GM18520 (cell line): ENCODE measurements around the gene PSMB8.
"Not testable (repeated sequence)": the region's sequence is repeated elsewhere in the genome, so short reads cannot be mapped to it uniquely, and the experiment has no call there.

Experiments used
- ATAC-seq: cut with Tn5 transposase; IDR thresholded peaks from one replicate; pipeline ENCODE4 v1.9.1; 2021; ENCODE audit not compliant: unreplicated experiment

Gene PSMB8

GRCh38 chr6:32838114-32838958, 5.5 kb downstream of the PSMB8 start, which contains the start of gene TAP2:
TAP2 (minus strand) TSS chr6:32838739; CDS start chr6:32838233, 506 bp downstream.
- ATAC-seq, result peak; percentile 69

- no peak for ATAC-seq
Measured at GRCh38 chr6:32837651-32838113, 6.2 kb downstream of the PSMB8 start.

DNA sequence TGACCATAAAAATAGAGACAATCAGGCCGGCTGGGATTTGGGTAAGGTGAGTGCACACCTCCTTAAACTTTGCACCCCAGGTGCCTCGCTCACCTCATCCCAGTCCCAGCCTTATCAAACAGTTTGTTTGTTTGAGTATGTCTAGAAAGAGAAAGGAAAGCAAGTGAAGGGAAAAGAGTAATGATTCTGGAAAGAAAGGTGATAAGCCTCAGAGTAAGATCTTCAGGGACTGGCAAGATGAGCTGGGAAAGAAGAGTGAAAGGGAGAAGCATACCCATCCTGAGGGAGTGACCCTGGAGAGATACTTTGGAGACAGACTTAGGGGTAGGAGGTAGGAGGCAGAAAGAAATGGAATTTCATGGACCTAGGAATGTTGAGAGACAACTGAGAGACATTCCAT, 7.0 kb downstream of the PSMB8 start:
- no peak for ATAC-seq

DNA sequence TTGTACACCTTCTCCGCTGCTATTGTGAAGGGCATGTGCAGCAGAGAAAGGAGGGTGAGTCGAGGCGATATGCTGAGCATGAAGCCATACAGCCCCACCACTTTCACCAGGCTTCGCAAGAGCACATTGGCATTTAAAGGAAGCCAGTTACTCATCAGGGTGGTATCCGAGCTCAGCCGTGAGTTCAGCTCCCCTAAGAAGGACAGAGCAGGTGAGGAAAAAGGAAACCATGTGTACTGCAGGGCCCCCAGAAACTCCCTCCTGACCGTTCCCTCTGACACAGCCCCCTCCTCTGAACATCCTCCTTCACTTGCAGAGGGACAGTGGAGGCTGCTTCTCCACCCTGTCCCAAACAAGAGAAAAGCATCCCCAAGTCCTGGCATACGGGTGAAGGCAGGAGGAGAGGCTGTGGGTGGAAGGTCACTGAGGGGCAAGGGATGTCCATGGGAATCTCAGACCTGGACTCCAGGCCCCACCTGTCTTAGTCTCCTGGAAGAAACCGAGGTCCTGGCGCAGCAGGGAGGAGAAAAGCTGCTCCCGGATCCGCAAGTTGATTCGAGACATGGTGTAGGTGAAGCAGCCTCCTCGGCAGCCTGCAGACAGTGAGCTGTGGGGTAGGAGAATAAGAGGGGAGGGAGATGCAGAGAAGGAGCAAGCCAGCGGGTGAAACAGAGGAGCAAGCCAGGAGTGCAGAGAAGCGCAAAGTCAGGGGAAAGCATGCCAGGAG, 8.5 kb downstream of the PSMB8 start:
- no peak for ATAC-seq

GRCh38 chr6:32833664-32834063, 10.2 kb downstream of the PSMB8 start:
- ATAC-seq, result no peak

DNA sequence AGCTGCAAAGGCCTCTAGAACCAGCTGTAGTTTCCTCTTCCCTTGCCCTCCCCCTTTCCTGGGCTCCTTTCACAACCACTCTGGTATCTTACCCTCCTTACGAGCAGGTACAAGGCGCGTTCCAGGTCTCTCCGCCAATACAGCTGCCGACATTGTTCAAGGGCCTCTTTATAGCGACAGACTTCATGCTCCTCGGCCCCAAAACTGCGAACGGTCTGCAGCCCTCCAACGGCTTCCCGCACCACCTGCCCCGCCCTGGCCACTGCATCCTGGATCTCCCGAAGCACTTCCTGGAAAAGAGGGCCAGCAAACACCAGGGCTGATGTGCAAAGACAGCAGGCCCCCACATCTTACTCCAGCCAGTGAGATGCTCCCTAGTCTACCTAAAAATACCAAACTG, 11.3 kb downstream of the PSMB8 start:
- no peak for ATAC-seq

GRCh38 chr6:32830936-32831335, 12.9 kb downstream of the PSMB8 start:
- ATAC-seq, result no peak

GRCh38 chr6:32830017-32830416, 13.8 kb downstream of the PSMB8 start:
- ATAC-seq, result no peak

DNA sequence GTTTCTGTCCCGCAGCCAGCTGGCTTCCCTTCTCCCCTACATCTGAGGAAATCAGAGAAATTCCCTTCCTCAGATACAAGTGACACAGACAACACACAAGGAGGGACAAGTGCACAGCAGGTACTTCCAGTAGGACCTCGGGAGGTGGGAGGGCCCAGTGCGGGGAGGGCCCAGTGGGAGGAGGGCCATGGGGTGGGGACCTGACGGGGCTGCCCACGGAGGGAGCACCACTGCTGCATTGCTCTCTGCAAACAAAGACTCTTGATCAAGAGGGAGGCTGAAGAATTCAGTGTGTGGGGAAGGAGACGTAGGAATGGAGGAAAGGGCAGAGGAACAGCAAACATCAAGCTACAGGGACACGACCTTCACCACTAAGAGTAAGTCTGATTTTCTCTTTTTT, 14.4 kb downstream of the PSMB8 start:
- ATAC-seq, result no peak

- no peak for ATAC-seq
Measured at GRCh38 chr6:32827025-32827424, 16.8 kb downstream of the PSMB8 start.

DNA sequence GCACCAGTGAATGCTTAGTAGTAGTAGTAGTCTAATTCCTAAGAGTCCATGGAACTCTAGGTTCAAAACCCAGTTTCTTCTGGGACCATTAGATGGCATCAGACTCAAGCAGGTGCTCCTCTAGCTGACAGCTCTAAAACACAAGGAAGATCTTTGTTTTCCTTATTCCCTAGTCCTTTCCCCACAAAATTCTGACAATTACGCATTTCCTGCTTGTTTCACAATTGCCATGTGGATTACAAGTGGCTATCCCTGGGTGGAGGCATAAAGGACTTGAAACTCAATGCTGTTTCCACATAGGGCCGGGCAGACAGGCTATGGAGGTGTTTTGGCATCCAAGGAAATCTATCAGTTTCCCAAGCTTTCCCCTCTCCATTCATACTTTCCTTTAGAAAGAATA, 17.9 kb downstream of the PSMB8 start:
- no peak for ATAC-seq

DNA sequence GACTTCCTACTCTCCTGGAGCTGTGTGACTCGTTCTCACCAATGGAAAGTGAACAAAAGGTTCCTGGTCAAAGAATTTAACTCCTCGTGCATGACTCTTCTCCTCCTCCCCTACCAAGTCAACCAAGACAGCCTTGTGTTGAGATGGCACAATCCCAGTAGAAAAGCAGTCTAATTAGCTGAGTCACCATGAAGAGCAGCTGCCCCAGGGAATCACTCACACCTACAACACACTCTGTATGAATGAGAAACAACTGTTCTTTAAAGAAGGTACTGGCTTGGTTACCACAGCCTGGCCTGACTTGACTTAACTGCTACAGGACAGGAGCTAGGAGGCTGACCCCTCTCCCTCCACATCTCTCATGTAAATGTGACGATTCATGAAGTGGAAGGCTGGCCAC, 24.1 kb downstream of the PSMB8 start:
- no peak for ATAC-seq

DNA sequence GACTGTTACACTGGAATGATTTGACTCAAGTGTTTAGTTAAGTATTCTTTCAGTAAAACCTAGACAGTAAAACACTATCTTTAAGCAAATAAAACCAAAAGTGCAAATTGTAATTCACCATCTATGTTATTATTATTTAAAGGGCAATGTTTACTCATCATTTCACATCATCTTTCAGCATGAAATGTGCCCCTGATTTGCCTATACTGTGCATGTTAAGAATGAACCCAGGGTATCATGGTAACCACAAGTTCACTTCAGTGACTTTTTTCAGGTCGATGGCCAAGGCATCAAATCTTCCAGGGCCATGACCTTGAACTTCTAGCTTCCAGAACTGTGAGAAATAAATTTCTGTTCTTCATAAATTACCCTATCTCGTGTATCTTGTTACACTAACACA, 25.0 kb downstream of the PSMB8 start:
- no peak for ATAC-seq

GRCh38 chr6:32816746-32817204, 27.1 kb downstream of the PSMB8 start, which contains the start of gene HLA-DOB:
HLA-DOB (minus strand) TSS chr6:32817002; CDS start chr6:32816951, 51 bp downstream.
- no peak for ATAC-seq

- ATAC-seq, result no peak
Measured at GRCh38 chr6:32815996-32816395, 27.9 kb downstream of the PSMB8 start.

DNA sequence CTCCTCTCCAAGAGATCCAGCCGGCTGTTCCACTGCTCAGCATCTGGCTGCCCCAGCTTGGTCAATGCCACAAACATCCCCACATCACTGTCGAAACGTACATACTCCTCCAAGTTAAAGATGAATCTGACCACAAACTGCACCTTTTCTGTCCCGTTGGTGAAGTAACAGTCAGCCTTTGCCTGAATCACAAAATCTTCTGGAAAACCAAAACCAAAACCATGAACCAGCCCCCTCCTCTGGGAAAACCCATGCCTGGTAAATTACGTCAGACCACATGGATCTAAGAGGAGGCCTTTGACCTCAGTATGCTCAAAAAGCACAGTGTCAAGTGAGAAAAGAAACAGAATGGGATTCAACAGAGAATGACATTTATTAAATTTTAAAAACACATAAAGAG, 28.7 kb downstream of the PSMB8 start:
- no peak for ATAC-seq

DNA sequence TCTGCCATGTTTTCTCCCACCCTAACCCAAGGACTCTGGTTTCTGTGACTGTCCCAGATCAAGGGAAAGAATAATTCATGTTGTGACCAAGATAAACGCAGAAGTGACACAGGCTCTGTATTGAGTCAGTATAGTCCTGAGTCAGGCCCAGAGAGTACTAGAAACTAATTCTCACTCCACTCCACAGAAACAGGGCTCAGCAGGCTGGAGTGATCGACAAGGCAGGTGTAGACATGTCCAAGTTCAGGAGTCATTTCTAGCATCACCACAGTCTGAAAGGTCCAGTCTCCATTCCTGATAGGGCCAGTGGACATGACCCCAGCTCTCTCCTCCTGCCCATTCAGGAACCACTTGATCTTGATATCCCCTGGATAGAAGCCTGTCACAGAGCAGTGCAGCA, 29.7 kb downstream of the PSMB8 start:
- ATAC-seq, result no peak

DNA sequence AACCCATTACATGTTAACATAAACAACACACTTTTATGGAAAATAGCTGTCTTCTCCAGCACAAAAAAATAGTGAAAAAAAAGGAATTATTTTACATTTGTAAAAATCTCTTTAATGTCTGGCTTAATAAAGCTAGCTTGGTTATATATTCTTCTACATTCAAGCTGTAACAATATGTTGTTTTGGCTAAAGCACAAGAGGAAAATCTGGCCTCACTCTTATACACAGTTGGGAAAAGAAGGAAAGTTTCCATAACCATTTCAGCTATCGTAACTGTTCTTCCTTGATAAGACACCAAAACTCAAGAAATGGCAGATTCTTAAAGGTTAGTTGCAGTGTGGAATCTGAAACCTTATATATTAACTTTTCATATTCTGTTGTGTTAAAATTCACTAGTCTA, 34.7 kb downstream of the PSMB8 start:
- ATAC-seq, result no peak

DNA sequence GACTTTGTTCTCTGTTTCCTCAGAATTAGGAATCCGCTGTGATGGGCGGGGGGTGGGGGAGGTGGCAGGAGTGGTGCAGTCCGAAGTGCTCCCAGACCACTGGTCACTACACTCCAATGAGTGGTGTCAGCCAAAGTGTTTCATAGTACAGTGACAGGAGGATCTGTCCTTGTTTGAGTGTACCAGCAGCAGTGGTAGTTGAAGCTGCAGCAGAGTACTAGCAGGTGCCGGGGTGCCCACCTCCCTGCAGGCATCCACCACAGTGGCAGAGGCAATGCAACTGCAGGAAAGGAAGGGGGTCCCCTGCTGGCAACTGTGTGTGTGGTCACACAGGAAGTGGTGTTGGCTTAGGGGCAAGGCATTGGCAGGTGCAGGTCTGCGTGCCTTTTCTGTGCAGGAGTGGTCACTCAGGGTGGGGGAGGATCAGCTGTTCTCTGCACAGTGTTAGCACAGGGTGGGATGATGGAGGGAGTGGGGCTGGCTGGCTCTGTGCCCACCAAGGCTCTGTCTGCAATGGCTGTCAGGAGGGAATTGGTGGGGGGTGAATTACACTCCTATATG, 36.7 kb downstream of the PSMB8 start:
- ATAC-seq, result no peak

GRCh38 chr6:32805404-32805803, 38.4 kb downstream of the PSMB8 start:
- not testable (repeated sequence) for ATAC-seq

DNA sequence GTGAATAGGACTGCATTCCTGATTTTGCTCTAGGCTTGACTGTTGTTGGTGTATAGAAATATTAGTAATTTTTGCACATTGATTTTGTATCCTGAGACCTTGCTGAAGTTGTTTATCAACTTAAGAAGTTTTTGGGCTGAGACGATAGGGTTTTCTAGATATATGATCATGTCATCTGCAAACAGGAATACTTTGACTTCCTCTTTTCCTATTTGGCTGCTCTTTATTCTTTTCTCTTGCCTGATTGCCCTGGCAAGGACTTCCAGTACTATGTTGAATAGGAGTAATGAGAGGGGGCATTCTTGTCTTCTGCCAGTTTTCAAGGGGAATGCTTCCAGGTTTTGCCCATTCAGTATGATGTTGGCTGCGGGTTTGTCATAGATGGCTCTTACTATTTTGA, 40.4 kb downstream of the PSMB8 start:
- ATAC-seq, result no peak

DNA sequence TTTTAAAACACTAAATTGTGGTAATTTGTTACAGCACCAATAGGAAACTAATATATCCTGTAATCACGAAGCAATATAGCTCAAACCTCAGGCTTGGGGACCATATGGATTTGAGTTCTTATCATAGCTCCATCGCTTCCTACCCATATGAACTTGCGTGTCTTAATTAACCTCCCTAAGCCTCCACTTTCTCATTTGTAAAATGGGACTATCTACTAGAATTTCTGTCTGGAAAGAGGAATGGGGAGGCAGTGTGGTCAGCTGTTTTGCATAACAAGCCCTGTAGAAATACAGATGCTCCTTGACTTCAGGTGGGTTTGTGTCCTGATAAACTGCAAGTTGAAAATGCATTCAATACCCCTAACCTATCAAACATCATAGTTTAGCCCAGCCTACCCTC, 44.1 kb downstream of the PSMB8 start:
- ATAC-seq, result no peak
